Thoracic aorta (tissue), 2 donors: ENCODE results near the gene RELN. TPM values are rescaled to one million over a fixed set of nuclear protein-coding genes. Genes with fewer than 3 reads are reported as not detected.

Source experiments
- ATAC-seq: fragments of 150-250 bp; one replicate; pipeline ENCODE4 v1.8.0; 2017; ENCODE audit warnings: low read depth; ENCODE audit not compliant: insufficient number of reproducible peaks, low FRiP score
- DNase-seq: peaks from one replicate; pipeline ENCODE4 v3.0.0-alpha.2; 2020; ENCODE audit warnings: low spot score
- H3K27ac ChIP-seq, 2 donors: fragments of 200-600 bp; sonication (generic); 1 replicate in 1 of 2; 2 replicates in 1 of 2; pipeline ENCODE4 v1.5.1; 2016; ENCODE audit warnings: mild to moderate bottlenecking in 2 of 2, moderate library complexity in 2 of 2
- H3K27me3 ChIP-seq: fragments of 200-600 bp; sonication (generic); replicated peaks from 2 replicates; pipeline ENCODE4 v1.6.0; 2016; ENCODE audit warnings: mild to moderate bottlenecking; ENCODE audit not compliant: insufficient read depth
- H3K36me3 ChIP-seq: fragments of 200-600 bp; sonication (generic); one replicate; pipeline ENCODE4 v1.5.1; 2016
- H3K4me1 ChIP-seq, 2 donors: fragments of 200-600 bp; sonication (generic); 1 replicate in 1 of 2; 2 replicates in 1 of 2; pipeline versions ENCODE4 v1.5.1 to v1.6.0; 2016; ENCODE audit warnings: low read depth in 2 of 2, mild to moderate bottlenecking in 1 of 2; ENCODE audit not compliant: control insufficient read depth in 1 of 2
- H3K4me3 ChIP-seq: fragments of 200-600 bp; sonication (generic); 2 replicates; pipeline ENCODE4 v1.5.1; 2016; ENCODE audit warnings: mild to moderate bottlenecking
- H3K9me3 ChIP-seq: fragments of 200-600 bp; sonication (generic); 2 replicates; pipeline ENCODE4 v1.5.1; 2016
- CTCF ChIP-seq: fragments of 200-600 bp; sonication (generic); IDR thresholded peaks from one replicate; pipeline ENCODE4 v1.5.1; 2019; ENCODE audit warnings: antibody characterized with exemption
- total RNA-seq, 2 donors: library from RNA; depleted of rRNA; stranded (reverse); fragments of >200 nt; gene quantifications; one replicate each; pipeline versions ENCODE4 v1.1.0 to v1.2.3, GENCODE V29; 2016

RELN gene
- total RNA-seq, 2 donors from 2014 or later = 0.49 to 5.1 TPM

- H3K36me3 ChIP-seq = no peaks in the 10 kb centered on the region
- no peaks in the 10 kb centered on the region for H3K4me1 ChIP-seq
- no peak for TF ChIP-seq CTCF
- H3K9me3 ChIP-seq = no peaks in the 10 kb centered on the region
- H3K4me3 ChIP-seq = no peak overlapping the region
- ATAC-seq = no peak
- H3K27me3 ChIP-seq = no peaks in the 10 kb centered on the region
- no peak overlapping the region for H3K27ac ChIP-seq
- no peak for DNase-seq
Measured at GRCh38 chr7:103813970-103814369, 175.5 kb downstream of the RELN start.

GRCh38 chr7:103811997-103812396, 177.5 kb downstream of the RELN start:
- no peaks in the 10 kb centered on the region for H3K4me1 ChIP-seq
- H3K27me3 ChIP-seq = no peaks in the 10 kb centered on the region
- H3K4me3 ChIP-seq = no peak overlapping the region
- ATAC-seq = no peak
- DNase-seq = no peak
- TF ChIP-seq CTCF = no peak
- H3K9me3 ChIP-seq = no peaks in the 10 kb centered on the region
- no peaks in the 10 kb centered on the region for H3K36me3 ChIP-seq
- H3K27ac ChIP-seq = no peak overlapping the region

DNA sequence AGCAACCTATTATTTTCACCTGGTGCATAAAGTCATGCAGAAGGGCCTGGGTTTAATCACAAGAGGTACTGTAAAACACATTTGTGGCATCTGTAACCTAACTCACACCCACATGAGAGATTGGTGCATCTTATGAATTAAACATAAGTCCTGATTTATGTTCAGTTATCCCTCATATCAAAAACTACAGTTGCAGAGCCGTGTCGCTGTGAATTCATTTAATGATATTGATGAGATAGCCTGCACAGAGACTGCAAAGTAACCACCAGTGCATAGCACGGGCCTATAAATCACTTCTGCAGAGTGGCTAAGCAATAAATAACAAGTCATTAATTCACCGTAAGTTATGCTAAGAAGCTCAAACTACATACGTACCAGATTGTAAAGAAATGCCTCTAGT, 178.2 kb downstream of the RELN start:
- no peak for TF ChIP-seq CTCF
- no peaks in the 10 kb centered on the region for H3K27me3 ChIP-seq
- H3K27ac ChIP-seq = no peak overlapping the region
- no peak overlapping the region for H3K4me3 ChIP-seq
- DNase-seq (no peak), ATAC-seq (no peak)
- no peaks in the 10 kb centered on the region for H3K9me3 ChIP-seq
- no peaks in the 10 kb centered on the region for H3K36me3 ChIP-seq
- H3K4me1 ChIP-seq = no peaks in the 10 kb centered on the region

- no peaks in the 10 kb centered on the region for H3K27me3 ChIP-seq
- H3K9me3 ChIP-seq = no peaks in the 10 kb centered on the region
- H3K4me3 ChIP-seq = no peak overlapping the region
- TF ChIP-seq CTCF = no peak
- H3K36me3 ChIP-seq = no peaks in the 10 kb centered on the region
- no peaks in the 10 kb centered on the region for H3K4me1 ChIP-seq
- ATAC-seq (no peak), DNase-seq (no peak)
- H3K27ac ChIP-seq = no peak overlapping the region
Measured at GRCh38 chr7:103810112-103810744, 179.2 kb downstream of the RELN start.

GRCh38 chr7:103809229-103809994, 180.0 kb downstream of the RELN start:
- no peak for TF ChIP-seq CTCF
- ATAC-seq = no peak
- Histone ChIP-seq H3K9me3 (no peaks in the 10 kb centered on the region), H3K4me1 (no peaks in the 10 kb centered on the region), H3K36me3 (no peaks in the 10 kb centered on the region), H3K27ac (no peak overlapping the region), H3K27me3 (no peaks in the 10 kb centered on the region), H3K4me3 (no peak overlapping the region)
- DNase-seq = no peak
